ENCODE data around the gene MCC. TPM values are rescaled to one million over a fixed set of nuclear protein-coding genes. Genes with fewer than 3 reads are reported as not detected.

The MCC gene
- total and polyA plus RNA-seq, 4 donors: 1.6 to 38.6 (median 11.2) TPM

- no peaks in the 10 kb centered on the region for H3K36me3 ChIP-seq (ENCODE audit: control insufficient read depth in 4 of 4, insufficient read depth in 4 of 4, low read length in 4 of 4)
- H3K9ac ChIP-seq (ENCODE audit: insufficient read depth in 1 of 2, low read length in 2 of 2): no peak overlapping the region
- H3K4me1 ChIP-seq (ENCODE audit: control insufficient read depth in 5 of 5, insufficient read depth in 5 of 5, low read length in 5 of 5): peaks cover 0 to 2% (median 0%) of the 10 kb centered on the region in 5 donors
- no peak for TF ChIP-seq CTCF (IDR thresholded peaks at IDR 0.05; ENCODE audit: control extremely low read depth, extremely low read depth)
- H3K27ac ChIP-seq (ENCODE audit: low read depth in 1 of 2, low read length in 1 of 2): no peak overlapping the region
- no peak overlapping the region for H3K4me3 ChIP-seq
- WGBS, 2 donors: 61 to 77% methylated on average over 2 of the region's 2 CpGs
- no peaks in the 10 kb centered on the region for H3K9me3 ChIP-seq (ENCODE audit: control insufficient read depth in 4 of 4, insufficient read depth in 3 of 4, low read length in 3 of 4)
- peaks cover 0 to 3% (median 0%) of the 10 kb centered on the region in 3 donors for H3K27me3 ChIP-seq (ENCODE audit: control insufficient read depth in 3 of 3, insufficient read depth in 3 of 3, low read length in 2 of 3)
- ATAC-seq (ENCODE audit: insufficient read depth, low FRiP score) (no peak), DNase-seq (peak in 1 of 3 donors; percentile 42)
These were observed 116.5 kb downstream of the MCC start for GRCh38 chr5:113371721-113372196.

- Histone ChIP-seq H3K9me3 (ENCODE audit: control insufficient read depth in 4 of 4, insufficient read depth in 3 of 4, low read length in 3 of 4) (peaks cover 0 to 11% (median 3%) of the 10 kb centered on the region in 4 donors), H3K9ac (ENCODE audit: insufficient read depth in 1 of 2, low read length in 2 of 2) (no peak overlapping the region), H3K27me3 (ENCODE audit: control insufficient read depth in 3 of 3, insufficient read depth in 3 of 3, low read length in 2 of 3) (no peaks in the 10 kb centered on the region), H3K4me3 (no peak overlapping the region), H3K4me1 (ENCODE audit: control insufficient read depth in 5 of 5, insufficient read depth in 5 of 5, low read length in 5 of 5) (peaks cover 0 to 2% (median 0%) of the 10 kb centered on the region in 5 donors), H3K27ac (ENCODE audit: low read depth in 1 of 2, low read length in 1 of 2) (no peak overlapping the region), H3K36me3 (ENCODE audit: control insufficient read depth in 4 of 4, insufficient read depth in 4 of 4, low read length in 4 of 4) (no peaks in the 10 kb centered on the region)
- DNase-seq: no peak
- WGBS, 2 donors: 47 to 92% methylated on average over 1 of the region's 1 CpG
- no peak for ATAC-seq (ENCODE audit: insufficient read depth, low FRiP score)
- no peak for TF ChIP-seq CTCF (IDR thresholded peaks at IDR 0.05; ENCODE audit: control extremely low read depth, extremely low read depth)
These were observed 120.7 kb downstream of the MCC start for GRCh38 chr5:113367586-113367985.

- whole genome bisulfite sequencing, 2 donors: 97 to 100% methylated on average over 1 of the region's 1 CpG
- no peak for ATAC-seq (ENCODE audit: insufficient read depth, low FRiP score)
These were observed 123.8 kb downstream of the MCC start for GRCh38 chr5:113364466-113364865.

More at GRCh38 chr5:113364466-113364865, 123.8 kb downstream of the MCC start:
- no peak for TF ChIP-seq CTCF (IDR thresholded peaks at IDR 0.05; ENCODE audit: control extremely low read depth, extremely low read depth)
- Histone ChIP-seq H3K27me3 (ENCODE audit: control insufficient read depth in 3 of 3, insufficient read depth in 3 of 3, low read length in 2 of 3) (no peaks in the 10 kb centered on the region), H3K4me1 (ENCODE audit: control insufficient read depth in 5 of 5, insufficient read depth in 5 of 5, low read length in 5 of 5) (no peaks in the 10 kb centered on the region), H3K36me3 (ENCODE audit: control insufficient read depth in 4 of 4, insufficient read depth in 4 of 4, low read length in 4 of 4) (no peaks in the 10 kb centered on the region), H3K4me3 (no peak overlapping the region), H3K27ac (ENCODE audit: low read depth in 1 of 2, low read length in 1 of 2) (no peak overlapping the region), H3K9ac (ENCODE audit: insufficient read depth in 1 of 2, low read length in 2 of 2) (no peak overlapping the region), H3K9me3 (ENCODE audit: control insufficient read depth in 4 of 4, insufficient read depth in 3 of 4, low read length in 3 of 4) (peaks cover 0 to 11% (median 3%) of the 10 kb centered on the region in 4 donors)
- DNase-seq: no peak
